Inferior parietal cortex (tissue), 1 donor: ENCODE measurements around the gene CDH22.
A peak's percentile ranks its signal among the peaks of the same experiment; 100 is the strongest.

Experiments used
- DNase-seq: peaks from one replicate; pipeline ENCODE4 v3.0.0-alpha.2; 2016; ENCODE audit errors: extremely low spot score

Gene CDH22

DNA sequence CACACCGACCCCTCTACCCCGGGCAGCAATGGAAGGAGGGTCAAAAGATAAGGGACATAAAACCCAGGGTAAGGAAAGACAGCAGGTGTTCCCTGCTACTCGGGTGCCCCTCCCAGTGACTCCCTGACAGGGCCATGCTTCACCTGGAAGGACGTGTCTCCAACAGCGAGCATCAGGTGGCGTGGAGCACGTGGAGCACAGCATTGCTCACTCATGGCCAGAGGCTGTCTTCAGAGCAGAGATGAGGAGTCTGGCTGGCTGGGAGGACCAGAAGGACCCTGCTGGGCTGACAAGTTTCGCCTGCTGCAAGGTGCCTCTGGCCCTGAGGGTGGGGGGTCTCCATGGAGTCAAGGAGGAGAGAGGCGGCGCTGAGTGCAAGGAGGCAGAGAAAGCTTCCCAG lies 15.3 kb upstream of the CDH22 start:
- DNase-seq = no peak

DNA sequence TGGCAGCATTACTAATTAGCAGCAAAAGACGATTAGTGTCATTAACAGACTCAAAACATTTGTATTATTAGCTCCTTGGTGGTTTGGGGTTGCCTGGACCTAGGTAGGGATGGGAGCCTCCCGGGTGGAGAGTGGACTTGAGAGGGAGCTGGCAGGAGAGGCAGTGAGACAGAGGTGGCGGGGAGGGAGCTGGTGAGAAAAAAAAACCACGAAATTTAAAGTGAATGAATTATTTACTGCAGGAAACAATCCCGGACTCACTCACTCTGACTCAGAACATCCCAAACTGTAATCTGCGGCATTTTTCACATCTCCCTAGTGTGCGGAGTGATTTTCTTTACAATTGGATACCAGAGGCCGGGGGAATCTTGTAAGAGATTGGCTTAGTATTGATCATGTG lies 14.3 kb upstream of the CDH22 start:
- no peak for DNase-seq

DNA sequence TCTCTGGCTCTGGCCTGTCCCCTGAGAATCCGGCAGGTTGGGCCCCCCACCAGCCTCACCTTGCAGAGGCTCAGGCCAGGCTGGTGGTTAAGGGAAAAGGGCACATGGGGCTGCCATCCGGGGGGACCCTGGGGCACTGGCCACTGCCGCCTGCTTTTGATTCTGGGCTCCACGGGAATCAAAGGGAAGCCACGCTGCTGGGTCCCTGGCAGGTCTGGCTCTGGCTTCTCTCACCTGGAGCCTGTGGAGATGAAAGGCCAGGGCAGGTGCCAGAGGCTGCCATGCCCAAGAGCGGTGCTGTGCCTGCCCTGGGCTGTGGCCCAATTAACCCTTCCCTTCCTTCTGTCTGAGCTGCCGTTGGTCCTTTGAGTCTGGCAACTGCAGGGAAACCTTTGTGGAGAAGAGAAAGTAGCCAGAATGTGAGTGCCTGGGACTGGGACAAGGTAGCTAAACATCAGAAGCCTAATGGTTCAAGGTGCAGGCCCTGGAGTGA lies 9.4 kb upstream of the CDH22 start:
- no peak for DNase-seq

DNA sequence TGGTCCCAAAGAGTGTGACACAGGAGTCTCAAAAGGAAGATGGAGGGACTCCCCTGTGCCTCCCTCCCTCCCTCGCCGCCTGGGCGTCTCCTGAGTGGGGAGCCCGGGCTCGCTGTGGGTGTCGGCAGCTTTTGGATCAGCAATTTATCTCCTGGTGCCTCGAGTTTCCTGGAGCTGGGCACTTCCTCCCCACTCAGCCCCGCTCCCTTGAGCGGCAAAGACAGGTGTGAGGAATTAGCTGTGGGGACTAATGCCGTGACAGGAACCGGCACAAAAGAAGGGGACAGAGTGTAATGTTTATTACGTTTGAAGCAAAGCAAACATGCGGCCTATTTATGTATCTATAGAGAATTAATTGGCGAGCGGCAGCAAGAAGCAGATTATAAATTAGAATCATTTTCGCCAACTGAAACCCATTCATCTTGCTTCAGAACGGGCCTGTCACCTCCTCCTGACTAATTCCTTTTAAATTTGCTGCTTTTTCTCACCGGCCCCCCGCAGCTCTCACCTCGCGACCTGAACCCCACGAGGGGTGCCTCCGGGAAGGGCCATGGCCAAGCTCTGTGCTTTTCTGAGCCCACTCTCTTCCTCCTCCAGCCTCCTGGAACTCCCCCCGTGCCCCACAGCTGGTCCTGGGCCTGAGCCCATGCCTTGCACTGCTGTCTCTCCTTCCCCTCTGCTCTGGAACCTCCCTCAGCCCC lies 8.8 kb upstream of the CDH22 start:
- DNase-seq = no peak

DNA sequence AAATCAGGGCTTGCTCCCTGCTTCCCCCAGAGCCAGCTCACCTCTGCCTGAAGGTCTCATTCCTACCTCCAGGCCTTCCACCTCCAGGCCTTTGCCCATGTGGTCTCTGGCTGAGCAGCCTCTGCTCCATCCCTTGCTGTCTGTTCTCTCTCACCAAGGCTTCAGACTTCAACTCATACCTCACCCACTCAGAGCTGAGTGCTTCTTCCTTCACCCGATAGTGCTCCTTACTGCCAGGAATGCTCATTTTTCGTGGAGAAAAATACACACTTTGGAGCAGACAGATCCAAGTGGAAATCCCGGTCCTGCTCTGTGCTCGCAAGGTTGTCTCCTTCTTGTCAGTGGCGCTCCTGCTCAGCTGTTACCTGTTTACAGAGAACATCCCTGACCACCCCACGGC lies 7.0 kb upstream of the CDH22 start:
- no peak for DNase-seq

DNA sequence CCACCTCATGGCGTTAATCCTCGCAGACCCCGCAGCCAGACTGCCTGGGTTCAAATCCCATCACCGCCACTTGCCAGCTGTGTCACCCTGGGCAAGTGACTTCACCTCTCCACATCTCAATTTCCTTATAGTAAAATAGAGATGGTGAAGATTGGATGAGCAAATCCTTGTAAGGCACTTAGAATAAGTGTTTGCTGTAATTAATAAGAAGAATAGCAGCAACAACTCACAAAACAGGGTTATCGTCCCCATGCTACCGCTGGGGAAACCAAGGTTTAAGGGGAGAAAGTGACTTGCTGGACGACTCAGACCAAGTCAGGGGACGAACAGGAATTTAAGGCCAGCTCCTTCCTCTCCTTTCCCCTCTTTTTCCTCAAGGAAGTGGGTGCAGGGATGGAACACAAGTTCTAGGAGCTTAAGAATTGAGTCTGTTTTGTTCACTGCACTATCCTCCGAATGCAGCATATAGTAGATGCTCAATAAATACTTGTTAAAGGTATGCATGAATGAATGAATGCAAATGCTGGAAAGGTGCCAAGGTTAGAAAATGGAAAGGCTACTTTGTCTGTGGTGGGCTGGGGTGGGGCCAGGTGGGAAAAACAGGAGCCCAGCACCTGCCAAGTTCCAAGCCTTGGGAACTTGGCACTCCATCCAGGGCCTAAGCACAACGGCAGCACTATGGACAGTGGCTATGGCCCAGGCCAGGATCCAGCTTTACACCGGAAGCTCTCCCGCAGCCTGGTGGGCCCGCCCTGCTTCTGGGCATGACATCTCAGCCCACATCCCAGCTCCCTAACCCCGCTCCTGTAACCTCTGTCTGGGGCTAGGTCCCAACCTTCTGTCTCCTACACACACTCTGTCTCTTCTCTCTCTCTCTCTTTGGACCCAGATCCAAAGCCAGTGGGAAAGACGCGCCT lies 4.9 kb upstream of the CDH22 start:
- DNase-seq = no peak

DNA sequence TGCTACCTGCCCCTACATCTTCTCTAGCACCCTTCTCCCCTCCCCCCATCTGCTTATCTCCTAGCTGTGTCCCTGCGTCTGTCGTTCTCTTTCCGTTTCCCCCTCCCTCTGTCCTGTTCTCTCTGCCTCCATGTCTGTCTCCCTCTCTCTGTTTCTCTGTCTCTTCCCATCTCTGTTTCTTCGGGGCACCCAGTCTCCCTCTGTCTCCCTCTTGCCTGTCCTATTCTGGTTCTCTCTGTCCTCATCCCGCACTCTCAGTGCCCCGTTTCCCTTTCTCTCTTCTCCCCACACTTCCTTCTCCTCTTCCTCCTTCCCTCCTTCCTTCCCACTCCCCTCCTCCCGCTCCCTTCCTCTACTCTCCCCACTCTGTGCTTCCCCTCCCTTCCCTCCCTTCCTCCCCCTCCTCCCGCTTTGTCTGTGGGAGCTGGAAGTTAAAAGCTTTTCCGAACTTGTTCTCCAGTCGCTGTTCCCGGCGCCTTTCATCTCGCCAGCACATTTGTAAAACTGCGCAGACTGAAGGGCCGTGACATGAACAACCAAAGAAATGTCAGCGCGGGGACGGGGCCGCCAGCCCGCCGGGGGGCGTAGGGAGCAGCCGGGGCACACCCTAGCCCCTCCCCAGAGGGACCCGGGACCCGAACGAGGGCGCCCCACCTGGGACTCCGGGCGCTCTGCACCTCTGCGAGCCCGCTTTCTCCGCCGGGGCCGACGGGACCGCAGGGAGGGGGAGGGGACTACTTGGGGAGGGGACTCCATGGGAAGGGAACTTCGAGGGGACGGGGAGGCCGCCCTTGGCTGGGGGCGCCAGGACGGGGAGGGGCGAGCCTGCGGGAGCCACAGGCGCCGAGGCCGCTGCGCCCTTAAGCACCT lies 4.0 kb upstream of the CDH22 start:
- DNase-seq = no peak

DNA sequence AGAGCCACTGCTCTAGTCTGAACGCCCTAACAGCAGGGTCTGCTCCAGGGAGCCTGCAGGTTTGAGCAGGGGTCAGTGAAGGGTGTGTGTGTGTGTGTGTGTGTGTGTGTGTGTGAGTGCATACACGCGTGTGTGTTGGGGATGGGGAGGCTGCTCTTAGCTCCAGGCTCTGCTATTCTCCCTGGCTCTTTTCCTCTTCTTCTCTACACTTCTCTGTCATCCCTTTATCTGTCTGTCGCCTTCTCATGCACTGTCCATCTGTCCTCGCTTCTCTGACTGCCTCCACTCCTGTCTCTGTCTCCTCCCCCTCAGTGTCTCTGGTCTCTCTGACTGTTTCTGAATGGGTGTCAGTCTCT lies 3.4 kb upstream of the CDH22 start:
- no peak for DNase-seq

DNA sequence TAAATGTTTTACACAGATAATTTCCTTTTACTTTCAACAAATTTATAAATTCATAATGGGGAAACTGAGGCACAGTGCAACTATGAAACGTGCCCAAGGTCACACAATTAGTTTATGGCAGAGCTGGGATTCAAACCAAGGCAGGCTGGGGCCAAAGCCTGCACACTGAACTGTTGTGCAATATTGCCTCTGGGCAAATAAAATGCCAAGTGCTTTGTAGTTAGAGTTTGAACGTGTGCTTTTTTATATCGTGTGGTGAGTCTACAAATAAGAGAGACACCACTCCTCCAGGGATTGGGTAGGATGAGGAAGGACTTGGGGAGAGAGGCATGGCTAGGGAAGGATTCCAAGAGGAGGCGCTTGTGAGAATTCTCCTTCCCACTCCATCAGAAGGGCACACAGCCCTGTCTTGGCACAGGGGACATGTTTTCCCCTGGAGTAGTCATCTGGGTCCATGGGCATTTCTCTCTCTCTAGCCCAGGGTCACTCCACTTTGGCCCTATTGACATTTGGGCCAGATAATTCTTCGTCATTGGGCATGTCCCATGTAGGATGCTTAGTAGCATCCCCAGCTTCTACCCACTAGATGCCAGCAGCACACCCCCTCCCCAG lies 2.8 kb upstream of the CDH22 start:
- no peak for DNase-seq

DNA sequence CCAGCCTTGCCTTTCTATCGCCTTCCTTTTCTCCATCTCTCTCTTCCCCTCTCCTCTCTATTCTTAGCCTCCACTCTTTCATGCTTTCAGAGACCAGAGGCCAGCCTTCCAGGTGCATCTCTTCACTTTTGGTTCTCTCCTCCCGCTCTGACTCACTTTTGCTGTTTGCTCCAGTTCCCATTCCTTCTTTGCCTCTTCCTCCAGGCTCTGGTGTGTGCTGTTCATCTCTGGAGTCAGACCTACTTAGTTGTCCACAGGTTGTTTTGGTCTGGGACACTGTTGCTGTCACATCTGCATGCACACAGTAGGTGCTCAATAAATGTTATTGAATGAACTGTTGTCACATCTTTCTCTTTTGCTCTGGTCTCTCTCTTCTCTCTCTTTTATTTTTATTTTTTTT lies 1.6 kb upstream of the CDH22 start:
- DNase-seq = no peak

DNA sequence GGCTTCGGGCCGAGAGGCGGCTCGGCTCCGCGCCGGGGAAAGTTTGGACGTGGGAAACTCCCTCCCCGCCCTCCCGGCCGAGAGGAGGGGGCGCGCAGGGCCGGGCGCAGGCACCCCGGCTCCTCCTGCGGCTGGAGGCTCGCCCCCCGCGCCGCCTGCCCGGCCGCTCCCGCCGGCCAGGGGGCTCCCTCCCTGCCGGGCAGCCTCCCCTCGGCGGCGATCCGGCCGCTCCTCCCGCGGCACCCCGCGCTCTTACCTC lies 370 bp downstream of the CDH22 start:
- DNase-seq = no peak

DNA sequence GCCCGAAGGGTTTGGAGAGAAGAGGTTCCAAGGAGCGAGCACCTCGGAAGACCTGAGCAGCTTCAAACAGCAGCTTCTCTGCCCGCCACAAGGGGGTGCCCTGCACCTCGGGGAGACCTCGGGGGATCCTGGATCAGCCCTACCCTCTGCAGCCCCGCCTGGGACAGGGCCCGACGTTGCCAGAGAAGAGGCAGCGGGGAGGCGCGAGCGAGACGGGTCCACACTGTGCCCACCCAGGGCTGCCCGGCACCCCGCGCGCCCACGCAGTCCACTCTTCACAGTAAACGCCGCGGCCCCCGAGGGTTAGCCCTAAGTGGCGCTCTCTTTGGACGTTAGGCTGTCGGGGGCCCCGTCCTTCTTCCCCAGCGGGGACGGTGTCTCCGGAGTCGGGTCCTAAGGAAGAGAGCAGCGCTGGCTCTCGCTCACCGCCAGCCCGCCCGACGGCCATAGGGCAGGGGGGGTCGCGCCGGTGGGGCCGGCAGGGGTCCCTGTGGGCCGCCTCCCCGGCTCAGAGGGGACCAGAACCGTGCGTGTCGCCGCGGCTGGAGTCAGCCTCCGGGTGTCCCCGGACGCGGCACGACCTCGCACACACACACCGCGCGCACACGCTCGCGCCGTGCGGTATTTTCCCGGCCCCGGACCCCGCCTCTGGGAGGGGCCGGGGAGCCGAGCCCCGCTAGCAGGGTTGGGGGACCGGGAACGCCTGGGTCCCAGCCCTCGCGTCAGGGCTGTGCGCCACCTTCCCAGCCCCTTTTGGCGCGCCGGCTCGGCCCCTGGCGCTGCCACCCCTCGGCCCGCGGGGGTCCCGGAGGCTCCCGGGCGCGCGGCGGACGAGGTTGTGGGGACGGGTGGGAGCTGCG lies 929 bp downstream of the CDH22 start:
- DNase-seq = peak; percentile 45

DNA sequence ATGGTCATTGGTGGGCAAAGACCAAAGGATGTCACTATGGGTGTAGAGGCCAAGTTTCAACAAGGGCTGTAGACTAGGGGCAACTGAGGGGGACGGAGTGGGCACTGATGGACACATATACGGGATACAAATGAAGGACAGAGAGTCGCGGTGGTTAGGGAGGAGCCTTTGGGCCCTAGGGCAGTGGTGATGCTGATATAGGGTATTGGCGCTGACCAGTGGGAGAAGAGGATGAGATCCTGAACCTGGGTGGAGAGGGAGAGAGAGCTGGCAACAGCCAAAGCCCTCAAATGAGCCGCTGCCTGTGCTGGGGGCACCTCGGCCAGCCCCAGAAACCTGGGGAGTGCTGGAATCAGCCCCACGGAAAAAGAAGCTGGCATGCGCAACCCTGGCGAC lies 1.6 kb downstream of the CDH22 start:
- DNase-seq = no peak

DNA sequence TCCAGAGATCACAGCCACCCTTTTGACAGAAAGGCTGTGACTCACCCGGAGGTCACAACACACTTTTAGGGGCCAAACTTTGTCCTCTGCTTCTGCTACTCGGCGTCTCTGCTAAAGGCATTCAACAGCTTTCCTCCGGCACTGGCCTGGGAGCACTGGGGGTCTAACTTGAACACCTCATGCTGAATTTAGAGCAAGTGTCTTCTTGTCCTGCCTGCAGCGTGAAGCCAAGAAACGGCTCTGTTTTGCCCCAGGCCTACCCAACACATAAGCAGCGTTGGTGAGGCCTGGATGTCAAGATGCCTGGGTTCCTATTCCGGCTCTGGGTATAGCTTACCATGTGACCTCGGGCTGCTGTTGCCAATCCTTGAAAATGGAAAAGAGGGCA lies 2.3 kb downstream of the CDH22 start:
- no peak for DNase-seq

DNA sequence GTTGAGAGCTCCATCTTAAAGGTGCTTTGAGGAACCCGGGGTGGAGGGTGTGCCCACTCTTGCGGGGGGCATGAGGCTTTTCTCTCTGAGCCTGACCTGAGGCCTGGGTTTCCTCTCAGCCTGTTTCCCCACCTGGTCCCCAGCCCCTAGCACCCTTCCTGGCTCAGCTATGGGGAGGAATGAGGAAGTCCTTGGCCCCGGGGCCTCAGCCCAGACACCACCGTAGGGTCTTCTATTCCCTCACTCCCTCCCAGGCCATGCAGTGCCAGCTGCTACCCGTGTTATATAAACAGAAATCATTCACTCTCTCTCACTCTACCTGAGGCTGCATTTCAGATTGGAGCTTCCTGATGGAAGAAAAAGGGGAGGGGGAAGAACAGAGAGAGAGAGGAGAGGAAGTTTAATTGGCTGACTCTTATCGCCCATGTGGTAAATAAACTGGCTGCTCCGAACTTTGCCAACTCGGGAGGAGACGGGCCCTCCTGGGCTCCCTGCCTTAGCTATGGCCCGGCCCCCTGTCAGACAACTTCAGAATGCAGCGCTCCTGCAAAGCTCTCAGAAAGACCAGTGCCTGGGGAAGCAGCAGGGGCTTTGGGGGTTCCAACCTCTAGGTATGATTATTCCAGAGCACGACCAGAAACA lies 2.8 kb downstream of the CDH22 start:
- DNase-seq = no peak

DNA sequence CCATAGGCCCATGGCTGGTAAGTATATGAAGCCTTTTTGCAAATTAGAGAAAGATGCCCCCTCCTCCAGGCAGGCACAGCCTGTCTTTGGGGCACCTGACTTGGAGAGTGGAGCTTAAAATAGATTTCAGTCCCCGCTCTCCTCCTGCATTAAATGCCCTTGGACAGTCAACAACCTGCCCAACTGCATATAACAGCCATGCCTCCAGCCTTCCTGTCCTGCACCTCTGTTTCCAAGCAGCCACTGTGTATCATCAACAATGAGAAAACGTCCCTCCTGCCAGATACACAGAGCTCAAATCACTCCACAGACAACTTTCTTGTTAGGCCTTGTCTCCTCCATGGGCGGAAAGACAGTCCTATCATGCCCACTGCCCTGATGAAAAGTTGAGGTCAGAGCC lies 3.4 kb downstream of the CDH22 start:
- no peak for DNase-seq

DNA sequence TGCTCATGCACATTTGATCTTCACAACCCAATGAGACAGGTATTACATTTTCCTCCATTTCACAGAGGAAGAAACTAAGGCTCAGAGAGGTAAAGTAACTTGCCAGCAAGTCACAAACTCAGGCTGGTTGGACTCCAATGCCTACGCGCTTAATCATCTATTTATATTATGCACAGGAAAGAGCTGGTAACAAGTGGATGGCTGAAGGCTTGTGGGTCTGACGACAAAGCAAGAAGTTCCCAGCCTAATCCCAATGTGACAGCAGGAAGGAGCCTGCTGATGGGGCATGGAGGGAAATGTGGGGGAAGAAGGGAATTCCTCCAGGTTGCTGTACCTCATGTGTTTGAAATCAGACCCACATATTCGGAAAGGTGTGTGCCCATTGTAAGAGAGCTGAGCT lies 3.9 kb downstream of the CDH22 start:
- DNase-seq = no peak

DNA sequence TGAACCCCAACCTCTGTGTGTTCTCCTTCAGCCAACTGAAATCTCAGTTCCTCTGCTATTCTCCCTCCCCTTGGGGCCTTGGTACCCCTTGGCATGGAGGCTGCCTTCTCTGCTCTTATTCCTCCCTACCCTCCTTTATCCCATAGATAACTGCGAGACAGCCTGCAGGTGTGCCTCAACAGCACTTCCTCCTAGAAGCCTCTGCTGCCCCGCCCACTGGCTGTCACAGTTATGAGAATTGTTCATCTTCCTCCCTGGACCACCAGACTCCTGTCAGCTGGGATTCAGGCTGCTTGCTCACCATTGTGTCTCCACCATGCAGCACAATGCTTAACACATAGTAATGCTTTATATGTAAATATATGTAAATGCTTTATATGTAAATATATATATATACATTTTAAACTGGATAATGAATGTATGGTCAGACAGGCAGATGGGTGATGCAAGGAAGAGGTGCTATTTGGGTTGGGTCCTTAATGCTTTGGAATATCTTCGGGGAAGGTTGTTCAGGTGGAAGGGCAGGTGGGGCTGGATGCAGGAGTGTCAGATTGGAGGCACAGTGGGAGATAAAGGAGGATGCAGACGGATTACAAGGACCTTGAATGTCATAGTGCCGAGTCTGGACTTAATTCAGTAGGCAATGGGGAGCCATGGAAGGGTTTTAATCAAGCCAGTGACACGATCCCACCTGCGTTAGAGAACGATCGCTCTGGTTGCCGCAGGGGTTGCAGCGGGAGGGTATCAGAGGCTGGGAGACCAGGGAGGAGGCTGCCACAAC lies 4.9 kb downstream of the CDH22 start:
- no peak for DNase-seq

DNA sequence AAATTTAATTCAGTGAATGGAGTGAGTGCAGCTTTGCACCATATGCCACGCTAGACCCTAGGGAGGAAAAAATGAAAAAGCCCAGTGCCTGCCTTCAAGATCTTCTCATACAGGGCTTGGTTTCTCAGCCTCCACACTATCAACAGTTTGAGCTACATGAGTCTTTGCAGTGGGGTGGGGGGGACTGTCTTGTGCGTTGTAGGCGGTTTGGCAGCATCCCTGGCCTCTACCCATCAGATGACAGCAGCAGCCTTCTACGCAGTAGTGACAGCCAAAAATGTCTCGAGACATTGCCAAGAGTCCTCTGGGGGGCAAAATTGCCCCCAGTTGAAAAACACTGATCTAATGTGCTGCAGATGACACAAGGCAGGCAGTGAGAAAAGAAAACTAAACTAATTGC lies 6.2 kb downstream of the CDH22 start:
- no peak for DNase-seq

DNA sequence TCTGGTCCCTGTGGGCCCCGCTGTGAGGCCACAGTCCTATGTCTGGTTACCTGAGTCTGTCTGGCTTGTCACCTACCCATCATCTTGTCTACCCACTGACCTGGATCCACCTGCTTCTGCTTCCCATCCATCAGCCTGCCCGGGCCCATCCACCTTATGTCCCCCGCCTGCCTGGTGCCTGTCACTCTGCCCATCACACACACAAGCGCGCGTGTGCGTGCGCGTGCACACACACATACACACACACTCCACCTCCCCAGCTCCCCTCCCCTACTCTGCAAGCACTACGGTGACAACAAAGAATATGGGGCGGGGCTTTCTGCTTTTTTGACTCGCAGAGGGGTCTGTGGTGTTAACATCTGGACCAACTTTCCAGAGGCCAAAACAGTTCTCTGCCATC lies 8.0 kb downstream of the CDH22 start:
- DNase-seq = no peak
